ENCODE results near the gene GPR22. TPM values are rescaled to one million over a fixed set of nuclear protein-coding genes. Genes with fewer than 3 reads are reported as not detected.

Gene GPR22
- total RNA-seq, 1 experiment from 2014 or later: not detected

GRCh38 chr7:107428642-107429041 is 41.2 kb upstream of the GPR22 start:
- H3K36me3 ChIP-seq (ENCODE audit: control insufficient read depth, insufficient read depth, low read length): no peaks in the 10 kb centered on the region
- no peak for ATAC-seq
- TF ChIP-seq REST (IDR thresholded peaks at IDR 0.05; ENCODE audit: insufficient read depth in 1 of 2, low read depth in 2 of 2, low read length in 1 of 2): no peak
- TF ChIP-seq TCF7L2 (IDR thresholded peaks at IDR 0.05; ENCODE audit: low read depth, low read length): no peak
- TF ChIP-seq CTCF (IDR thresholded peaks at IDR 0.05): no peak
- TF ChIP-seq POLR2AphosphoS5 (IDR thresholded peaks at IDR 0.05; ENCODE audit: low read depth, low read length): no peak
- TF ChIP-seq SIN3A (IDR thresholded peaks at IDR 0.05; ENCODE audit: borderline replicate concordance, insufficient read depth, low read depth, low read length): no peak
- POLR2A ChIA-PET: no interaction called here
- no peaks in the 10 kb centered on the region for H3K9me3 ChIP-seq (ENCODE audit: control insufficient read depth, insufficient read depth, low read depth, low read length)
- H3K4me3 ChIP-seq (ENCODE audit: low read depth in 2 of 2, low read length in 2 of 2): no peak overlapping the region
- H3K4me1 ChIP-seq (ENCODE audit: control insufficient read depth, insufficient read depth, low read length): no peaks in the 10 kb centered on the region
- in situ Hi-C loops (cut with HindIII; ENCODE audit: low pct_unique_long_range_greater_than_20kb, low sequenced_read_pairs) (no loop called here), intact Hi-C loops (cut with micrococcal nuclease; ENCODE audit: unreplicated experiment) (no loop called here)
- no peak for DNase-seq (ENCODE audit: low read depth, low spot score)
- H3K27ac ChIP-seq (ENCODE audit: low read length): no peak overlapping the region
- no peaks in the 10 kb centered on the region for H3K27me3 ChIP-seq (ENCODE audit: control insufficient read depth, insufficient read depth, low read length)
- BruUV-seq (replicated peaks): no TSS peak
- CTCF ChIA-PET: interaction anchor here (0.6 kb wide), 1 partner anchor 324 kb away, joined by 3 read pairs; no protein-coding TSS in a partner anchor

GRCh38 chr7:107430057-107430456 is 39.8 kb upstream of the GPR22 start:
- Histone ChIP-seq H3K36me3 (ENCODE audit: control insufficient read depth, insufficient read depth, low read length) (no peaks in the 10 kb centered on the region), H3K27ac (ENCODE audit: low read length) (no peak overlapping the region), H3K4me3 (ENCODE audit: low read depth in 2 of 2, low read length in 2 of 2) (no peak overlapping the region), H3K4me1 (ENCODE audit: control insufficient read depth, insufficient read depth, low read length) (no peaks in the 10 kb centered on the region), H3K9me3 (ENCODE audit: control insufficient read depth, insufficient read depth, low read depth, low read length) (no peaks in the 10 kb centered on the region), H3K27me3 (ENCODE audit: control insufficient read depth, insufficient read depth, low read length) (no peaks in the 10 kb centered on the region)
- no TSS peak for BruUV-seq (replicated peaks)
- CTCF ChIA-PET: no interaction called here
- DNase-seq (ENCODE audit: low read depth, low spot score): no peak
- no peak for TF ChIP-seq SIN3A (IDR thresholded peaks at IDR 0.05; ENCODE audit: borderline replicate concordance, insufficient read depth, low read depth, low read length)
- no peak for TF ChIP-seq POLR2AphosphoS5 (IDR thresholded peaks at IDR 0.05; ENCODE audit: low read depth, low read length)
- TF ChIP-seq REST (IDR thresholded peaks at IDR 0.05; ENCODE audit: insufficient read depth in 1 of 2, low read depth in 2 of 2, low read length in 1 of 2): no peak
- no peak for TF ChIP-seq CTCF (IDR thresholded peaks at IDR 0.05)
- TF ChIP-seq TCF7L2 (IDR thresholded peaks at IDR 0.05; ENCODE audit: low read depth, low read length): no peak
- intact Hi-C loops (cut with micrococcal nuclease; ENCODE audit: unreplicated experiment) (no loop called here), in situ Hi-C loops (cut with HindIII; ENCODE audit: low pct_unique_long_range_greater_than_20kb, low sequenced_read_pairs) (no loop called here)
- POLR2A ChIA-PET: no interaction called here
- no peak for ATAC-seq

Measured in Panc1 (cell line).